ENCODE data around the gene RIT2. TPM values are rescaled to one million over a fixed set of nuclear protein-coding genes. Genes with fewer than 3 reads are reported as not detected.

Gene RIT2
- total and polyA plus RNA-seq, 4 experiments from 2014 or later = not detected

GRCh38 chr18:43012951-43013350, 102.5 kb downstream of the RIT2 start:
- Histone ChIP-seq H3K27ac (ENCODE audit: low read depth, low read length) (no peak overlapping the region), H3K4me3 (ENCODE audit: low read length in 2 of 2) (no peak overlapping the region), H3K9me3 (ENCODE audit: control insufficient read depth in 1 of 2, low read length in 2 of 2) (no peaks in the 10 kb centered on the region), H3K4me1 (ENCODE audit: insufficient read depth, low read length) (no peaks in the 10 kb centered on the region), H3K27me3 (ENCODE audit: insufficient read depth, low read length) (no peaks in the 10 kb centered on the region), H3K36me3 (ENCODE audit: insufficient read depth, low read length) (no peaks in the 10 kb centered on the region)
- DNase-seq = no peak
- Mint-ChIP-seq H3K4me1 (no peaks in the 10 kb centered on the region), H3K27me3 (no peaks in the 10 kb centered on the region), H3K4me3 (no peak overlapping the region), H3K36me3 (no peaks in the 10 kb centered on the region), H3K9me3 (peaks cover 0 to 19% (median 6%) of the 10 kb centered on the region in 8 donors), H3K27ac (no peak overlapping the region)
- ChIA-PET POLR2A (ENCODE audit: partially characterized antibody) (no interaction called here), CTCF (ENCODE audit: partially characterized antibody) (no interaction called here)
- intact Hi-C loops (cut with micrococcal nuclease) = no loop called here

GRCh38 chr18:43010611-43011010, 104.9 kb downstream of the RIT2 start:
- Histone ChIP-seq H3K4me3 (ENCODE audit: low read length in 2 of 2) (no peak overlapping the region), H3K36me3 (ENCODE audit: insufficient read depth, low read length) (no peaks in the 10 kb centered on the region), H3K27me3 (ENCODE audit: insufficient read depth, low read length) (no peaks in the 10 kb centered on the region), H3K27ac (ENCODE audit: low read depth, low read length) (no peak overlapping the region), H3K4me1 (ENCODE audit: insufficient read depth, low read length) (no peaks in the 10 kb centered on the region), H3K9me3 (ENCODE audit: control insufficient read depth in 1 of 2, low read length in 2 of 2) (no peaks in the 10 kb centered on the region)
- Mint-ChIP-seq H3K4me1 (no peaks in the 10 kb centered on the region), H3K27ac (no peak overlapping the region), H3K27me3 (no peaks in the 10 kb centered on the region), H3K9me3 (peaks cover 0 to 24% (median 6%) of the 10 kb centered on the region in 8 donors), H3K36me3 (no peaks in the 10 kb centered on the region), H3K4me3 (no peak overlapping the region)
- no peak for DNase-seq
- ChIA-PET CTCF (ENCODE audit: partially characterized antibody) (no interaction called here), POLR2A (ENCODE audit: partially characterized antibody) (no interaction called here)
- intact Hi-C loops (cut with micrococcal nuclease) = no loop called here

GRCh38 chr18:43009674-43010073, 105.8 kb downstream of the RIT2 start:
- POLR2A ChIA-PET (ENCODE audit: partially characterized antibody) = no interaction called here
- H3K9me3 Mint-ChIP-seq = peaks cover 0 to 18% (median 7%) of the 10 kb centered on the region in 8 donors
- intact Hi-C loops (cut with micrococcal nuclease) = no loop called here

GRCh38 chr18:43007365-43007764, 108.1 kb downstream of the RIT2 start:
- no peaks in the 10 kb centered on the region for H3K9me3 ChIP-seq (ENCODE audit: control insufficient read depth in 1 of 2, low read length in 2 of 2)
- no peaks in the 10 kb centered on the region for H3K36me3 ChIP-seq (ENCODE audit: insufficient read depth, low read length)
- Mint-ChIP-seq H3K9me3 (peaks cover 3 to 16% (median 10%) of the 10 kb centered on the region in 8 donors), H3K27me3 (no peaks in the 10 kb centered on the region), H3K4me3 (no peak overlapping the region), H3K36me3 (no peaks in the 10 kb centered on the region), H3K4me1 (no peaks in the 10 kb centered on the region), H3K27ac (no peak overlapping the region)
- ChIA-PET POLR2A (ENCODE audit: partially characterized antibody) (no interaction called here), CTCF (ENCODE audit: partially characterized antibody) (no interaction called here)
- H3K4me1 ChIP-seq (ENCODE audit: insufficient read depth, low read length) = no peaks in the 10 kb centered on the region
- no peak overlapping the region for H3K27ac ChIP-seq (ENCODE audit: low read depth, low read length)
- H3K4me3 ChIP-seq (ENCODE audit: low read length in 2 of 2) = no peak overlapping the region
- DNase-seq = no peak
- H3K27me3 ChIP-seq (ENCODE audit: insufficient read depth, low read length) = no peaks in the 10 kb centered on the region
- intact Hi-C loops (cut with micrococcal nuclease) = no loop called here

More at GRCh38 chr18:43009674-43010073, 105.8 kb downstream of the RIT2 start:
- H3K27me3 Mint-ChIP-seq = no peaks in the 10 kb centered on the region
- H3K4me1 Mint-ChIP-seq = no peaks in the 10 kb centered on the region
- no peaks in the 10 kb centered on the region for H3K27me3 ChIP-seq (ENCODE audit: insufficient read depth, low read length)
- H3K36me3 Mint-ChIP-seq = no peaks in the 10 kb centered on the region
- no peak overlapping the region for H3K4me3 ChIP-seq (ENCODE audit: low read length in 2 of 2)
- no peak overlapping the region for H3K27ac ChIP-seq (ENCODE audit: low read depth, low read length)
- H3K9me3 ChIP-seq (ENCODE audit: control insufficient read depth in 1 of 2, low read length in 2 of 2) = no peaks in the 10 kb centered on the region
- no peaks in the 10 kb centered on the region for H3K36me3 ChIP-seq (ENCODE audit: insufficient read depth, low read length)
- no peak for DNase-seq
- H3K27ac Mint-ChIP-seq = no peak overlapping the region
- H3K4me1 ChIP-seq (ENCODE audit: insufficient read depth, low read length) = no peaks in the 10 kb centered on the region
- no peak overlapping the region for H3K4me3 Mint-ChIP-seq
- CTCF ChIA-PET (ENCODE audit: partially characterized antibody) = no interaction called here

- intact Hi-C loops (cut with micrococcal nuclease) = no loop called here
- Histone ChIP-seq H3K4me1 (ENCODE audit: insufficient read depth, low read length) (no peaks in the 10 kb centered on the region), H3K27me3 (ENCODE audit: insufficient read depth, low read length) (no peaks in the 10 kb centered on the region), H3K9me3 (ENCODE audit: control insufficient read depth in 1 of 2, low read length in 2 of 2) (no peaks in the 10 kb centered on the region), H3K36me3 (ENCODE audit: insufficient read depth, low read length) (no peaks in the 10 kb centered on the region), H3K4me3 (ENCODE audit: low read length in 2 of 2) (no peak overlapping the region), H3K27ac (ENCODE audit: low read depth, low read length) (no peak overlapping the region)
- Mint-ChIP-seq H3K9me3 (peaks cover 3 to 15% (median 7%) of the 10 kb centered on the region in 8 donors), H3K27me3 (no peaks in the 10 kb centered on the region), H3K36me3 (no peaks in the 10 kb centered on the region), H3K27ac (no peak overlapping the region), H3K4me3 (no peak overlapping the region), H3K4me1 (no peaks in the 10 kb centered on the region)
- ChIA-PET POLR2A (ENCODE audit: partially characterized antibody) (no interaction called here), CTCF (ENCODE audit: partially characterized antibody) (no interaction called here)
- no peak for DNase-seq
Observed at GRCh38 chr18:43004421-43004820, 111.1 kb downstream of the RIT2 start.

GRCh38 chr18:43001821-43002220, 113.7 kb downstream of the RIT2 start:
- Histone ChIP-seq H3K27me3 (ENCODE audit: insufficient read depth, low read length) (no peaks in the 10 kb centered on the region), H3K27ac (ENCODE audit: low read depth, low read length) (no peak overlapping the region), H3K9me3 (ENCODE audit: control insufficient read depth in 1 of 2, low read length in 2 of 2) (no peaks in the 10 kb centered on the region), H3K4me3 (ENCODE audit: low read length in 2 of 2) (no peak overlapping the region), H3K4me1 (ENCODE audit: insufficient read depth, low read length) (no peaks in the 10 kb centered on the region), H3K36me3 (ENCODE audit: insufficient read depth, low read length) (no peaks in the 10 kb centered on the region)
- H3K36me3 Mint-ChIP-seq = no peaks in the 10 kb centered on the region
- CTCF ChIA-PET (ENCODE audit: partially characterized antibody) = no interaction called here
- POLR2A ChIA-PET (ENCODE audit: partially characterized antibody) = no interaction called here
- no peaks in the 10 kb centered on the region for H3K27me3 Mint-ChIP-seq
- no peak overlapping the region for H3K4me3 Mint-ChIP-seq
- H3K9me3 Mint-ChIP-seq = peaks cover 3 to 14% (median 6%) of the 10 kb centered on the region in 8 donors
- no peaks in the 10 kb centered on the region for H3K4me1 Mint-ChIP-seq
- DNase-seq = no peak
- no peak overlapping the region for H3K27ac Mint-ChIP-seq
- intact Hi-C loops (cut with micrococcal nuclease) = no loop called here

- no peaks in the 10 kb centered on the region for H3K27me3 Mint-ChIP-seq
- no peak overlapping the region for H3K4me3 ChIP-seq (ENCODE audit: low read length in 2 of 2)
- H3K27ac ChIP-seq (ENCODE audit: low read depth, low read length) = no peak overlapping the region
- no peaks in the 10 kb centered on the region for H3K4me1 ChIP-seq (ENCODE audit: insufficient read depth, low read length)
- H3K4me1 Mint-ChIP-seq = no peaks in the 10 kb centered on the region
- intact Hi-C loops (cut with micrococcal nuclease) = no loop called here
- POLR2A ChIA-PET (ENCODE audit: partially characterized antibody) = no interaction called here
- H3K36me3 Mint-ChIP-seq = no peaks in the 10 kb centered on the region
- peaks cover 2 to 18% (median 7%) of the 10 kb centered on the region in 8 donors for H3K9me3 Mint-ChIP-seq
- no peaks in the 10 kb centered on the region for H3K27me3 ChIP-seq (ENCODE audit: insufficient read depth, low read length)
- no peak for DNase-seq
- no peak overlapping the region for H3K4me3 Mint-ChIP-seq
- no peak overlapping the region for H3K27ac Mint-ChIP-seq
- CTCF ChIA-PET (ENCODE audit: partially characterized antibody) = no interaction called here
- no peaks in the 10 kb centered on the region for H3K36me3 ChIP-seq (ENCODE audit: insufficient read depth, low read length)
- no peaks in the 10 kb centered on the region for H3K9me3 ChIP-seq (ENCODE audit: control insufficient read depth in 1 of 2, low read length in 2 of 2)
Observed at GRCh38 chr18:42996824-42997223, 118.7 kb downstream of the RIT2 start.

GRCh38 chr18:42980426-42980825, 135.1 kb downstream of the RIT2 start:
- H3K4me1 Mint-ChIP-seq = no peaks in the 10 kb centered on the region
- no peaks in the 10 kb centered on the region for H3K4me1 ChIP-seq (ENCODE audit: insufficient read depth, low read length)
- ChIA-PET POLR2A (ENCODE audit: partially characterized antibody) (no interaction called here), CTCF (ENCODE audit: partially characterized antibody) (no interaction called here)
- H3K36me3 Mint-ChIP-seq = no peaks in the 10 kb centered on the region
- no peaks in the 10 kb centered on the region for H3K27me3 Mint-ChIP-seq
- H3K27ac ChIP-seq (ENCODE audit: low read depth, low read length) = no peak overlapping the region
- no peaks in the 10 kb centered on the region for H3K36me3 ChIP-seq (ENCODE audit: insufficient read depth, low read length)
- no peaks in the 10 kb centered on the region for H3K27me3 ChIP-seq (ENCODE audit: insufficient read depth, low read length)
- no peak overlapping the region for H3K4me3 ChIP-seq (ENCODE audit: low read length in 2 of 2)
- intact Hi-C loops (cut with micrococcal nuclease) = no loop called here
- H3K4me3 Mint-ChIP-seq = no peak overlapping the region
- H3K9me3 ChIP-seq (ENCODE audit: control insufficient read depth in 1 of 2, low read length in 2 of 2) = no peaks in the 10 kb centered on the region
- no peak for DNase-seq
- peaks cover 0 to 37% (median 5%) of the 10 kb centered on the region in 8 donors for H3K9me3 Mint-ChIP-seq
- H3K27ac Mint-ChIP-seq = no peak overlapping the region
